H1 (cell line): ENCODE data around the gene TIMM22. TPM values are rescaled to one million over a fixed set of nuclear protein-coding genes. Genes with fewer than 3 reads are reported as not detected.

ENCODE experiments used
- CTCF ChIA-PET: fragments of 300-600 bp; sonication (Branson Sonifier 250); formaldehyde crosslinking; loops from one replicate; lab custom pipeline; 2021; ENCODE audit not compliant: partially characterized antibody; lab: Charles Lee
- POLR2A ChIA-PET: fragments of 300-600 bp; sonication (Branson Sonifier 250); formaldehyde crosslinking; loops from one replicate; lab custom pipeline; 2021; ENCODE audit warnings: inconsistent platforms; ENCODE audit not compliant: partially characterized antibody; lab: Charles Lee
- DNase-seq, 2 experiments: peaks; one replicate each; pipeline versions ENCODE4 v3.0.0 to v3.0.0-alpha.2; 2010 to 2022; ENCODE audit warnings: low spot score in 2 of 2, low read depth in 1 of 2, mixed read lengths in 1 of 2
- FAIRE-seq: peaks from 2 replicates; lab custom pipeline; 2011; peaks lifted over from hg19 to GRCh38; lab: Jason Lieb, UNC
- H2AFZ ChIP-seq: 2 replicates; pipeline ENCODE4 v1.8.1; 2012; ENCODE audit warnings: low read length, inconsistent platforms
- H2AK5ac ChIP-seq: 2 replicates; pipeline ENCODE4 v1.6.1; 2013; ENCODE audit warnings: low read depth, low read length
- H2BK120ac ChIP-seq: replicated peaks from 2 replicates; pipeline ENCODE3; 2013; ENCODE audit warnings: low read depth, low read length, inconsistent platforms
- H2BK12ac ChIP-seq: 2 replicates; pipeline ENCODE4 v1.6.1; 2013; ENCODE audit warnings: low read depth, low read length
- H2BK15ac ChIP-seq: 2 replicates; pipeline ENCODE4 v1.6.1; 2013; ENCODE audit warnings: low read length
- H2BK20ac ChIP-seq: 2 replicates; pipeline ENCODE4 v1.6.1; 2013; ENCODE audit warnings: low read length
- H2BK5ac ChIP-seq: 2 replicates; pipeline ENCODE4 v1.6.1; 2013; ENCODE audit warnings: low read depth, low read length
- H3K14ac ChIP-seq: 2 replicates; pipeline ENCODE4 v1.6.1; 2013; ENCODE audit warnings: inconsistent platforms; ENCODE audit not compliant: insufficient read length
- H3K18ac ChIP-seq: 2 replicates; pipeline ENCODE4 v1.6.1; 2013; ENCODE audit warnings: low read length; ENCODE audit errors: extremely low read depth
- H3K23ac ChIP-seq: 2 replicates; pipeline ENCODE4 v1.6.1; 2013; ENCODE audit warnings: inconsistent platforms; ENCODE audit not compliant: insufficient read length
- H3K23me2 ChIP-seq: 2 replicates; pipeline ENCODE4 v1.6.1; 2013; ENCODE audit warnings: low read depth, low read length
- H3K27ac ChIP-seq: 2 replicates; pipeline ENCODE4 v1.6.1; 2011; ENCODE audit warnings: low read depth, low read length, inconsistent platforms
- H3K27me3 ChIP-seq, 4 experiments: replicated peaks in 1 of 4; 1 replicate in 1 of 4; 2 replicates in 3 of 4; pipeline versions ENCODE4 v1.6.1 to v1.8.1; 2011 to 2013; ENCODE audit warnings: low read length in 3 of 4, mild to moderate bottlenecking in 3 of 4, inconsistent platforms in 2 of 4, mixed read lengths in 2 of 4, moderate library complexity in 1 of 4; ENCODE audit not compliant: control insufficient read depth in 3 of 4, insufficient read depth in 3 of 4; ENCODE audit errors: extremely low read depth in 1 of 4
- H3K36me3 ChIP-seq, 4 experiments: 2 replicates each; pipeline versions ENCODE4 v1.6.1 to v1.8.1; 2011 to 2013; ENCODE audit warnings: mild to moderate bottlenecking in 4 of 4, low read length in 3 of 4, moderate library complexity in 2 of 4, control low read depth in 1 of 4, inconsistent platforms in 1 of 4; ENCODE audit not compliant: insufficient read depth in 4 of 4, control insufficient read depth in 2 of 4
- H3K4ac ChIP-seq: replicated peaks from 2 replicates; pipeline ENCODE3; 2013; ENCODE audit warnings: low read length, low read depth, mixed read lengths, inconsistent platforms; ENCODE audit not compliant: insufficient read length
- H3K4me1 ChIP-seq, 4 experiments: replicated peaks in 1 of 4; 1 replicate in 1 of 4; 2 replicates in 3 of 4; pipeline versions ENCODE4 v1.6.1 to v1.8.1; 2011 to 2013; ENCODE audit warnings: low read length in 3 of 4, inconsistent platforms in 2 of 4, mixed read lengths in 1 of 4; ENCODE audit not compliant: insufficient read depth in 4 of 4, control insufficient read depth in 3 of 4
- H3K4me2 ChIP-seq, 2 experiments: 2 replicates each; pipeline versions ENCODE4 v1.6.1 to v1.8.1; 2011 to 2013; ENCODE audit warnings: low read depth in 2 of 2, low read length in 2 of 2, control low read depth in 1 of 2, inconsistent platforms in 1 of 2, mild to moderate bottlenecking in 1 of 2; ENCODE audit not compliant: insufficient read depth in 1 of 2
- H3K4me3 ChIP-seq, 4 experiments: fragments of 200-600, 300-600 bp in 1 of 4; sonication (generic), shearing (Covaris generic), sonication (Bioruptor Twin) in 1 of 4; 2 replicates each; pipeline versions ENCODE4 v1.5.1 to v1.8.1; 2011 to 2016; ENCODE audit warnings: low read length in 4 of 4, low read depth in 3 of 4, control low read depth in 2 of 4, inconsistent platforms in 2 of 4, mild to moderate bottlenecking in 2 of 4, mixed read lengths in 1 of 4, moderate library complexity in 1 of 4; ENCODE audit not compliant: insufficient read depth in 2 of 4; ENCODE audit errors: extremely low read depth in 1 of 4
- H3K56ac ChIP-seq: replicated peaks from 2 replicates; pipeline ENCODE3; 2013; ENCODE audit warnings: low read depth, mild to moderate bottlenecking, mixed read lengths, low read length, inconsistent platforms; ENCODE audit not compliant: insufficient read length
- H3K79me1 ChIP-seq: 2 replicates; pipeline ENCODE4 v1.6.1; 2013; ENCODE audit warnings: low read depth, low read length, control low read depth
- H3K79me2 ChIP-seq, 2 experiments: 2 replicates each; pipeline versions ENCODE4 v1.6.1 to v1.8.1; 2012 to 2013; ENCODE audit warnings: low read length in 2 of 2, mild to moderate bottlenecking in 2 of 2, inconsistent platforms in 1 of 2; ENCODE audit not compliant: insufficient read depth in 2 of 2, control insufficient read depth in 1 of 2
- H3K9ac ChIP-seq, 4 experiments: replicated peaks in 1 of 4; 1 replicate in 1 of 4; 2 replicates in 3 of 4; pipeline versions ENCODE4 v1.6.1 to v1.8.1; 2011 to 2013; ENCODE audit warnings: low read depth in 3 of 4, low read length in 3 of 4, control low read depth in 2 of 4, mild to moderate bottlenecking in 2 of 4, moderate library complexity in 2 of 4, inconsistent platforms in 1 of 4; ENCODE audit errors: extremely low read depth in 1 of 4
- H3K9me3 ChIP-seq, 2 experiments: 2 replicates each; pipeline versions ENCODE4 v1.6.1 to v1.8.1; 2012 to 2013; ENCODE audit warnings: mild to moderate bottlenecking in 2 of 2, moderate library complexity in 2 of 2, control low read depth in 1 of 2, inconsistent platforms in 1 of 2, low read depth in 1 of 2, low read length in 1 of 2, mixed read lengths in 1 of 2; ENCODE audit not compliant: insufficient read depth in 2 of 2
- H4K20me1 ChIP-seq, 2 experiments: replicated peaks in 1 of 2; 2 replicates each; pipeline versions ENCODE3 to v1.8.1; 2011 to 2013; ENCODE audit warnings: inconsistent platforms in 2 of 2, low read length in 2 of 2, mild to moderate bottlenecking in 1 of 2; ENCODE audit not compliant: insufficient read depth in 2 of 2, control insufficient read depth in 1 of 2
- H4K5ac ChIP-seq: 2 replicates; pipeline ENCODE4 v1.6.1; 2013; ENCODE audit warnings: low read length, low read depth, mixed read lengths, inconsistent platforms; ENCODE audit not compliant: insufficient read length
- H4K8ac ChIP-seq: 2 replicates; pipeline ENCODE4 v1.8.0; 2013; ENCODE audit warnings: mild to moderate bottlenecking, moderate library complexity, low read length, inconsistent platforms; ENCODE audit not compliant: insufficient read depth; ENCODE audit errors: extremely low read depth
- H4K91ac ChIP-seq: replicated peaks from 2 replicates; pipeline ENCODE3; 2013; ENCODE audit warnings: low read length, mixed read lengths, inconsistent platforms; ENCODE audit not compliant: insufficient read length
- MAX ChIP-seq: IDR thresholded peaks from 2 replicates; pipeline ENCODE4 v1.6.1; 2012; ENCODE audit warnings: inconsistent platforms
- NANOG ChIP-seq: IDR thresholded peaks from 2 replicates; pipeline ENCODE4 v1.6.1; 2011; ENCODE audit warnings: low read length, low read depth, mild to moderate bottlenecking, inconsistent platforms; ENCODE audit not compliant: insufficient read depth, poor library complexity, severe bottlenecking
- WGBS, 2 experiments: shearing (Covaris generic) in 1 of 2; methylation state at CpG; one replicate each; pipeline versions ENCODE4 v1.1.6 to v1.1.7; 2013 to 2015; ENCODE audit warnings: low lambda C conversion rate in 2 of 2, mixed read lengths in 2 of 2, inconsistent platforms in 1 of 2, low coverage in 1 of 2, missing lambda C conversion rate in 1 of 2; ENCODE audit not compliant: insufficient replicate concordance in 2 of 2, insufficient coverage in 1 of 2, insufficient read length in 1 of 2; ENCODE audit errors: extremely low coverage in 1 of 2, missing lambda C conversion rate in 1 of 2; 5-methylcytosine and 5-hydroxymethylcytosine counted together
- polyA plus RNA-seq, 7 experiments: library from polyadenylated mRNA; depleted of rRNA in 3 of 7; stranded (reverse) in 5 of 7; unstranded in 2 of 7; fragments of >200 nt in 5 of 7; fragments of 200-250 nt in 2 of 7; gene quantifications; 1 replicate in 5 of 7; 2 replicates in 1 of 7; 4 replicates in 1 of 7; pipeline versions ENCODE4 v1.2.1 to v1.2.3, GENCODE V29; 2011 to 2013; ENCODE audit warnings: missing spikeins in 2 of 7, mixed read lengths in 2 of 7
- total RNA-seq: library from RNA; stranded (reverse); fragmentation: NEBNext Ultra II Directional; extraction: Animal tissue kit (Norgen Biotek cat#: 25700); gene quantifications from 2 replicates; pipeline ENCODE4 v1.2.1, GENCODE V29; 2021

The TIMM22 gene
- total and polyA plus RNA-seq, 2 of the 8 experiments (the other 6 are each of a cell fraction or from before 2014, with no cell fraction given): 13.8 to 17.4 TPM

- Histone ChIP-seq H3K9ac (no peak overlapping the region), H4K20me1 (peaks cover 2 to 7% of the 10 kb centered on the region in 2 experiments), H2BK20ac (no peak overlapping the region), H3K4ac (no peak overlapping the region), H3K23me2 (no peaks in the 10 kb centered on the region), H3K4me1 (peaks cover 0 to 3% (median 0%) of the 10 kb centered on the region in 4 experiments; a peak in 4 of 7 replicates), H2BK120ac (no peak overlapping the region), H4K8ac (no peak overlapping the region), H3K27me3 (no peaks in the 10 kb centered on the region), H3K9me3 (no peaks in the 10 kb centered on the region), H3K18ac (no peak overlapping the region), H4K5ac (no peak overlapping the region), H3K79me1 (peaks cover 3% of the 10 kb centered on the region; the same call in 1 of the 2 replicates), H3K56ac (no peak overlapping the region), H3K4me2 (no peak overlapping the region), H4K91ac (no peak overlapping the region), H3K4me3 (no peak overlapping the region), H3K23ac (no peak overlapping the region), H3K14ac (no peak overlapping the region), H2AK5ac (no peak overlapping the region), H3K27ac (no peak overlapping the region), H2BK5ac (no peak overlapping the region), H3K36me3 (peaks cover 6 to 28% (median 17%) of the 10 kb centered on the region in 4 experiments), H2AFZ (no peak overlapping the region), H2BK12ac (no peak overlapping the region), H2BK15ac (no peak overlapping the region), H3K79me2 (no peaks in the 10 kb centered on the region)
- WGBS, 2 experiments: 85% methylated on average over 5 of the region's 5 CpGs; no CpG with 5 or more reads in 1 of the 2 experiments
- DNase-seq: no peak
- CTCF ChIA-PET: interaction anchor here (1.2 to 12.7 kb wide), 2 partner anchors 34 to 54 kb away, joined by 3 to 144 read pairs; no protein-coding TSS in a partner anchor
- no peak for FAIRE-seq
- POLR2A ChIA-PET: interaction anchor here (1.2 to 1.4 kb wide), 2 partner anchors 8 to 17 kb away, joined by 3 to 6 read pairs; no protein-coding TSS in a partner anchor
- TF ChIP-seq NANOG: no peak
- TF ChIP-seq MAX: no peak
These were observed 6.7 kb downstream of the TIMM22 start for GRCh38 chr17:1003633-1003971.
